B cell (primary cell): Measurements from ENCODE around the gene TLE6. TPM values are rescaled to one million over a fixed set of nuclear protein-coding genes. Genes with fewer than 3 reads are reported as not detected.
A peak's percentile ranks its signal among the peaks of the same experiment; 100 is the strongest.

Experiments used
- ATAC-seq: fragments of 200-7000 bp; cut with Tn5 transposase; one replicate; pipeline ENCODE4 v1.10.0; 2021; ENCODE audit warnings: low read depth, mild to moderate bottlenecking, moderate number of reproducible peaks, moderate library complexity
- CTCF ChIA-PET: fragments of 350-600 bp; sonication (Branson Sonifier 250); formaldehyde crosslinking; loops from one replicate; lab custom pipeline; 2021; ENCODE audit warnings: antibody characterized with exemption, inconsistent platforms; lab: Charles Lee
- POLR2A ChIA-PET: fragments of 350-600 bp; sonication (Branson Sonifier 250); formaldehyde crosslinking; loops from one replicate; lab custom pipeline; 2021; ENCODE audit warnings: antibody characterized with exemption; lab: Charles Lee
- DNase-seq: peaks from one replicate; pipeline ENCODE4 v3.0.0; 2013
- H2AFZ ChIP-seq: 2 replicates; pipeline ENCODE4 v1.6.1; 2012; ENCODE audit warnings: mild to moderate bottlenecking, low read depth, low read length; ENCODE audit not compliant: insufficient read depth, poor library complexity, severe bottlenecking
- H3K27ac ChIP-seq, 2 donors: 1 replicate in 1 of 2; 2 replicates in 1 of 2; pipeline ENCODE4 v1.5.1; 2012 to 2013; ENCODE audit warnings: low read length in 2 of 2, mild to moderate bottlenecking in 2 of 2, moderate library complexity in 1 of 2
- H3K27me3 ChIP-seq, 4 experiments: fragments of 200-600 bp in 1 of 4; sonication (generic) in 1 of 4; replicated peaks in 1 of 4; 1 replicate in 2 of 4; 2 replicates in 2 of 4; pipeline versions ENCODE4 v1.6.1 to v1.7.0; 2013 to 2016; ENCODE audit warnings: low read length in 3 of 4, mild to moderate bottlenecking in 2 of 4, mixed read lengths in 1 of 4, moderate library complexity in 1 of 4; ENCODE audit not compliant: insufficient read depth in 4 of 4, control insufficient read depth in 3 of 4; ENCODE audit errors: control extremely low read depth in 1 of 4
- H3K36me3 ChIP-seq, 2 experiments: replicated peaks in 1 of 2; 1 replicate in 1 of 2; 2 replicates in 1 of 2; pipeline versions ENCODE4 v1.6.1 to v1.7.1; 2013; ENCODE audit warnings: low read length in 1 of 2; ENCODE audit not compliant: insufficient read depth in 2 of 2, control insufficient read depth in 1 of 2; ENCODE audit errors: control extremely low read depth in 1 of 2, extremely low read depth in 1 of 2
- H3K4me1 ChIP-seq, 2 donors: fragments of 200-600 bp in 1 of 2; sonication (generic) in 1 of 2; 1 replicate in 1 of 2; 2 replicates in 1 of 2; pipeline versions ENCODE4 v1.5.1 to v1.6.1; 2013 to 2017; ENCODE audit warnings: low read length in 2 of 2; ENCODE audit not compliant: control insufficient read depth in 2 of 2, insufficient read depth in 2 of 2
- H3K4me2 ChIP-seq: replicated peaks from 2 replicates; pipeline ENCODE3; 2012; ENCODE audit warnings: mild to moderate bottlenecking, low read depth, low read length; ENCODE audit not compliant: poor library complexity, severe bottlenecking
- H3K4me3 ChIP-seq, 5 experiments: fragments of 200-600 bp in 1 of 5; sonication (generic) in 1 of 5; 1 replicate in 3 of 5; 2 replicates in 2 of 5; pipeline versions ENCODE4 v1.5.1 to v1.7.0; 2011 to 2016; ENCODE audit warnings: low read length in 4 of 5, mild to moderate bottlenecking in 4 of 5, low read depth in 2 of 5, control low read depth in 1 of 5, moderate library complexity in 1 of 5; ENCODE audit not compliant: insufficient read depth in 1 of 5; ENCODE audit errors: control extremely low read depth in 1 of 5, extremely low read depth in 1 of 5
- H3K79me2 ChIP-seq: fragments of 200-600 bp; sonication (generic); one replicate; pipeline ENCODE4 v1.6.0; 2016; ENCODE audit warnings: low read length; ENCODE audit not compliant: control insufficient read depth, insufficient read depth
- H3K9ac ChIP-seq: fragments of 200-600 bp; sonication (generic); 2 replicates; pipeline ENCODE4 v1.6.1; 2017; ENCODE audit warnings: mild to moderate bottlenecking, low read length, moderate library complexity
- H3K9me3 ChIP-seq, 3 donors: one replicate each; pipeline versions ENCODE4 v1.6.1 to v1.7.1; 2013; ENCODE audit warnings: low read length in 2 of 3; ENCODE audit not compliant: control insufficient read depth in 2 of 3, insufficient read depth in 1 of 3; ENCODE audit errors: control extremely low read depth in 1 of 3
- H4K20me1 ChIP-seq: 2 replicates; pipeline ENCODE4 v1.6.0; 2012; ENCODE audit warnings: mild to moderate bottlenecking, low read length; ENCODE audit not compliant: insufficient read depth, control insufficient read depth, poor library complexity, severe bottlenecking
- H3K27ac Mint-ChIP-seq: one replicate; pipeline ENCODE4 v1.8.0; 2021; ENCODE audit warnings: mixed read lengths
- H3K27me3 Mint-ChIP-seq: one replicate; pipeline ENCODE4 v1.8.0; 2021; ENCODE audit warnings: mixed read lengths
- H3K4me1 Mint-ChIP-seq: one replicate; pipeline ENCODE4 v1.8.0; 2021; ENCODE audit warnings: mixed read lengths
- H3K4me3 Mint-ChIP-seq: one replicate; pipeline ENCODE4 v1.8.0; 2021; ENCODE audit warnings: mixed read lengths
- H3K9me3 Mint-ChIP-seq: one replicate; pipeline ENCODE4 v1.8.0; 2022; ENCODE audit warnings: mixed read lengths; ENCODE audit not compliant: insufficient read depth
- EZH2 ChIP-seq: IDR thresholded peaks from 2 replicates; pipeline ENCODE4 v1.6.1; 2012; ENCODE audit warnings: borderline replicate concordance, low read depth, mild to moderate bottlenecking, moderate library complexity, low read length; ENCODE audit not compliant: insufficient read depth, poor library complexity, severe bottlenecking
- WGBS: methylation state at CpG from one replicate; pipeline ENCODE4 v1.1.5; 2013; ENCODE audit warnings: missing lambda C conversion rate; ENCODE audit not compliant: insufficient coverage; 5-methylcytosine and 5-hydroxymethylcytosine counted together
- intact Hi-C: fragments of 100-400 bp; cut with micrococcal nuclease; formaldehyde crosslinking; loops from one replicate; pipeline ENCODE4 v1.10.0; 2022
- polyA plus RNA-seq: library from polyadenylated mRNA; depleted of rRNA; stranded (reverse); fragments of >200 nt; gene quantifications from 2 replicates; pipeline ENCODE4 v1.2.3, GENCODE V29; 2012
- total RNA-seq, 2 donors: library from RNA; stranded (reverse); fragments of 120-200 nt in 1 of 2; gene quantifications; 1 replicate in 1 of 2; 2 replicates in 1 of 2; pipeline versions ENCODE4 v1.2.3 to v1.2.4, GENCODE V29; 2013 to 2022
- TF ChIP-seq, protein P1 (sequence below): fragments of 200-600 bp; IDR thresholded peaks from one replicate; pipeline ENCODE4 v1.8.0; 2022; ENCODE audit warnings: antibody characterized with exemption, mild to moderate bottlenecking

Gene TLE6
- total and polyA plus RNA-seq, 2 donors (not counting 1 experiment from before 2014, with no cell fraction given): 1.5 to 3.0 TPM

DNA sequence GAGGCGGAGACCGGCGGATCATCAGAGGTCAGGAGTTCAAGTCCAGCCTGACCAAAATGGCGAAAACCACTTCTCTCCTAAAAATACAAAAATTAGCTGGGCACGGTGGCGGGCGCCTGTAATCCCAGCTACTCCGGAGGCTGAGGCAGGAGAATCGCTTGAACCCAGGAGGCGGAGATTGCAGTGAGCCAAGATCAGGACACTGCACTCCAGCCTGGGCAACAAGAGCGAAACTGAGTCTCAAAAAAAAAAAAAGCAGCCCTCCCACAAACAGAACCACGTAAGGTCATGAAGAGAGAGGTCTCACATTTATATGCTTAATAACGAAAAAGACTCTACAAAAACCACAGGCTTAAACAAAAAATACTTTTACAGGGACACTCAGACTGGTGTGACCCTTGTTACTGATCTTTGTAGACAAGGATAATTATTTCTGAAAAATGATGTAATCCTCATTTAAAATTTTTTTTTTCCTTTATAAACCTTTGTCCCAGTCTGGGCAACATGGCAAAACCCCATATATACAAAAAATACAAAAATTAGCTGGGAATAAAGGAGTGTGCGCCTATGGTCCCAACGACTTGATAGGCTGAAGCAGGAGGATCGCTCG is 31.7 kb upstream of the TLE6 start:
- Histone ChIP-seq H3K79me2 (peaks cover 27% of the 10 kb centered on the region), H3K4me2 (peak overlapping the region; percentile 97), H3K27ac (peak overlapping the region; percentile 81 to 94), H3K9ac (peak overlapping the region; percentile 90), H2AFZ (peak overlapping the region; percentile 97), H3K27me3 (no peaks in the 10 kb centered on the region), H3K4me1 (peaks cover 14 to 31% of the 10 kb centered on the region in 2 donors), H3K36me3 (peaks cover 0 to 2% of the 10 kb centered on the region in 2 experiments), H3K4me3 (peak overlapping the region; percentile 2 to 87 (median 79)), H4K20me1 (no peaks in the 10 kb centered on the region), H3K9me3 (no peaks in the 10 kb centered on the region)
- ChIA-PET POLR2A (no interaction called here), CTCF (interaction anchor here (0.6 kb wide), 1 partner anchor 13 kb away, joined by 3 read pairs; no protein-coding TSS in a partner anchor)
- intact Hi-C loops: loop anchor here (1.0 kb wide), 1 partner anchor 45 kb away; the partner anchor contains the start of gene ZNF57
- WGBS: 57% methylated on average over 12 of the region's 17 CpGs
- Mint-ChIP-seq H3K4me3 (peak overlapping the region; percentile 97), H3K9me3 (no peaks in the 10 kb centered on the region), H3K27ac (peak overlapping the region; percentile 96), H3K4me1 (peaks cover 40% of the 10 kb centered on the region), H3K27me3 (no peaks in the 10 kb centered on the region)
- DNase-seq (no peak), ATAC-seq (no peak)
- no peak for TF ChIP-seq EZH2
- TF ChIP-seq, protein P1, sequence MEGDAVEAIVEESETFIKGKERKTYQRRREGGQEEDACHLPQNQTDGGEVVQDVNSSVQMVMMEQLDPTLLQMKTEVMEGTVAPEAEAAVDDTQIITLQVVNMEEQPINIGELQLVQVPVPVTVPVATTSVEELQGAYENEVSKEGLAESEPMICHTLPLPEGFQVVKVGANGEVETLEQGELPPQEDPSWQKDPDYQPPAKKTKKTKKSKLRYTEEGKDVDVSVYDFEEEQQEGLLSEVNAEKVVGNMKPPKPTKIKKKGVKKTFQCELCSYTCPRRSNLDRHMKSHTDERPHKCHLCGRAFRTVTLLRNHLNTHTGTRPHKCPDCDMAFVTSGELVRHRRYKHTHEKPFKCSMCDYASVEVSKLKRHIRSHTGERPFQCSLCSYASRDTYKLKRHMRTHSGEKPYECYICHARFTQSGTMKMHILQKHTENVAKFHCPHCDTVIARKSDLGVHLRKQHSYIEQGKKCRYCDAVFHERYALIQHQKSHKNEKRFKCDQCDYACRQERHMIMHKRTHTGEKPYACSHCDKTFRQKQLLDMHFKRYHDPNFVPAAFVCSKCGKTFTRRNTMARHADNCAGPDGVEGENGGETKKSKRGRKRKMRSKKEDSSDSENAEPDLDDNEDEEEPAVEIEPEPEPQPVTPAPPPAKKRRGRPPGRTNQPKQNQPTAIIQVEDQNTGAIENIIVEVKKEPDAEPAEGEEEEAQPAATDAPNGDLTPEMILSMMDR: no peak

DNA sequence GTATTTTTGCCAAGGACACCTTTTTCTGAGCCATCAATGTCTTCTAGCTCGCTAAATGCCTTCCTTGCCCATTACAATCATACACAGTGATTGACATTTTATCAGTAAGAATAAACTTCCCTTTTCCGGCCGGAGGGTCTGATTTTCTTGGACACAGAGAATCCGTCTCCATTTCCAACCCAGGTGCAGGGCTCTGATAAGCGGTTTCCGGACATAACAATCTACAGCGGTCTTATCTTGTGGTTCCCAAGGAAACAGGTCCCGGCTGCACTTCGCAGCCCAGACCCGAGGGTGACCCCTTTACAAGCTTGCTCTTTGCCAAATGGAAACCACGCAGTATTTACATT is 27.5 kb upstream of the TLE6 start:
- H3K27me3 ChIP-seq: no peaks in the 10 kb centered on the region
- DNase-seq: no peak

More for the DNA sequence above, 27.5 kb upstream of the TLE6 start:
- ATAC-seq: no peak
- H3K27me3 Mint-ChIP-seq: no peaks in the 10 kb centered on the region
- H3K4me1 Mint-ChIP-seq: peaks cover 31% of the 10 kb centered on the region
- WGBS: 0% methylated on average over 11 of the region's 11 CpGs
- peak overlapping the region; percentile 99 for H3K27ac Mint-ChIP-seq
- peak overlapping the region; percentile 94 for H3K4me3 Mint-ChIP-seq
- CTCF ChIA-PET: interaction anchor here (0.8 to 4.9 kb wide), 23 partner anchors 10 to 551 kb away, joined by 3 to 58 read pairs (median 6); partner anchors contain the start of gene TLE6
- Histone ChIP-seq H4K20me1 (no peaks in the 10 kb centered on the region), H3K36me3 (peaks cover 0 to 2% of the 10 kb centered on the region in 2 experiments), H3K79me2 (peaks cover 9% of the 10 kb centered on the region), H3K9me3 (no peaks in the 10 kb centered on the region), H3K9ac (peak overlapping the region; percentile 81), H3K4me3 (peak overlapping the region; percentile 73 to 91 (median 84)), H3K4me2 (peak overlapping the region; percentile 69), H3K4me1 (peaks cover 8 to 26% of the 10 kb centered on the region in 2 donors), H2AFZ (peak overlapping the region; percentile 78), H3K27ac (peak overlapping the region; percentile 92 to 98)
- H3K9me3 Mint-ChIP-seq: no peaks in the 10 kb centered on the region
- POLR2A ChIA-PET: interaction anchor here (0.5 to 1.9 kb wide), 8 partner anchors 9 to 489 kb away, joined by 3 to 6 read pairs (median 4); partner anchors contain the start of genes NCLN, ZNF555 and ZNF57
- no peak for TF ChIP-seq EZH2
- TF ChIP-seq, protein P1: no peak
- intact Hi-C loops: loop anchor here (1.0 to 2.0 kb wide), 8 partner anchors 27 to 235 kb away; partner anchors contain the start of genes GNA11, NCLN, TLE6 and ZNF555
